NCI-H1105 treated with DMSO at 0.1 percent for 48 hours (cell line): ENCODE measurements around the gene ADAM22.
A peak's percentile ranks its signal among the peaks of the same experiment; 100 is the strongest.
"Not testable (repeated sequence)": the region's sequence is repeated elsewhere in the genome, so short reads cannot be mapped to it uniquely, and the experiment has no call there.

Experiments
- DNase-seq: peaks from one replicate; lab custom pipeline; 2025; lab: John Stamatoyannopoulos, UW

Gene ADAM22

GRCh38 chr7:88111140-88111743, 177.2 kb downstream of the ADAM22 start:
- DNase-seq = peak; percentile 60

GRCh38 chr7:88111954-88112471, 178.0 kb downstream of the ADAM22 start:
- DNase-seq = no peak

- DNase-seq = no peak
Observed at GRCh38 chr7:88115258-88115796, 181.3 kb downstream of the ADAM22 start.

- DNase-seq = no peak
Observed at GRCh38 chr7:88115816-88116215, 181.8 kb downstream of the ADAM22 start.

GRCh38 chr7:88116235-88116795, 182.3 kb downstream of the ADAM22 start:
- DNase-seq = no peak

GRCh38 chr7:88117325-88117724, 183.3 kb downstream of the ADAM22 start:
- no peak for DNase-seq

GRCh38 chr7:88121335-88121734, 187.3 kb downstream of the ADAM22 start:
- no peak for DNase-seq

- no peak for DNase-seq
Observed at GRCh38 chr7:88127637-88128290, 193.7 kb downstream of the ADAM22 start.

GRCh38 chr7:88132725-88133124, 198.7 kb downstream of the ADAM22 start:
- no peak for DNase-seq

- DNase-seq = no peak
Observed at GRCh38 chr7:88140947-88141346, 206.9 kb downstream of the ADAM22 start.

- DNase-seq = no peak
Observed at GRCh38 chr7:88141479-88141878, 207.4 kb downstream of the ADAM22 start.

- no peak for DNase-seq
Observed at GRCh38 chr7:88141953-88142352, 207.9 kb downstream of the ADAM22 start.

- no peak for DNase-seq
Observed at GRCh38 chr7:88146616-88147015, 212.6 kb downstream of the ADAM22 start.

- no peak for DNase-seq
Observed at GRCh38 chr7:88147341-88147740, 213.3 kb downstream of the ADAM22 start.

GRCh38 chr7:88147949-88148348, 213.9 kb downstream of the ADAM22 start:
- DNase-seq = no peak

GRCh38 chr7:88150033-88150432, 216.0 kb downstream of the ADAM22 start:
- DNase-seq = no peak

GRCh38 chr7:88151119-88151790, 217.2 kb downstream of the ADAM22 start:
- no peak for DNase-seq

GRCh38 chr7:88153378-88153777, 219.3 kb downstream of the ADAM22 start:
- DNase-seq = no peak

GRCh38 chr7:88155756-88156155, 221.7 kb downstream of the ADAM22 start:
- DNase-seq = no peak

- DNase-seq = no peak
Observed at GRCh38 chr7:88156356-88156755, 222.3 kb downstream of the ADAM22 start.

GRCh38 chr7:88159741-88160140, 225.7 kb downstream of the ADAM22 start:
- not testable (repeated sequence) for DNase-seq

GRCh38 chr7:88165697-88166096, 231.6 kb downstream of the ADAM22 start:
- DNase-seq = no peak

- no peak for DNase-seq
Observed at GRCh38 chr7:88167223-88167622, 233.2 kb downstream of the ADAM22 start.
